ENCODE measurements around the gene RHEB.

RHEB gene

GRCh38 chr7:151477867-151478266 lies 41.8 kb downstream of the RHEB start:
- no peak for DNase-seq (ENCODE audit: low read depth in 2 of 2, low spot score in 1 of 2)

DNA sequence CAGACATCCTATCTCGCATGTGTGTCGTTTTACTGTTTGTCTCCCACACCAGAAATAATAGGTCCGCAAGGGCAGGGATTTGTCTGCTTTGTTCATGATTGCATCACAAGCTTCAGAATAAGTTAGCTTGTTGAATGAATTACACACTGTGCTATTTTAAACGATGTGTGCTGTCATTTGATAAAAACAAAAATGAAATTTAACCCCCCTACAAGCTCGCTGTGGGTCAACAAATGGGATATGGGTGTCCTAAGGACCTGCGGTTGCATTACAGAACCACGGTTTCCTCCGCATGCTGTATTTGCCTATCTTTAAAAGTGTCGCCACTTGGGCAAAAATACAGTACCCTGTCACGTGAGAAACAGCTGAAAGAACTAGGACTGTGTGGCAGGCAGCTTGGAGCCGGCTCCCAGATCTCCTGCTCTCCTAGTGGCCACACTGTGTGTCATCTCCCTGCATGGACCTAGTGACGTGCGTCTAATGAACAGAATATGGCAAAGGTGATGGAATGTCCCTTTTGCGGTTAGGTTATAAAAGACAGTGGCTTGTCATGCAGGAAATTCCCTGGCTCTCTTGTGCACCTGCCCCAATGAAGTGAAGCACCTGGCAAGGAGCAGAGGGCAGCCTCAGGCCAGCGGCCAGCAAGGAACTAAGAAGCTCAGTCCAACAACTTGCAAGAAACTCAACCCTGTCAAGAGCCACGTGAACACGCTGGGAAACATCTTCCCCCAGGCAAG lies 46.9 kb downstream of the RHEB start:
- no peak for DNase-seq (ENCODE audit: low read depth in 2 of 2, low spot score in 1 of 2)

DNA sequence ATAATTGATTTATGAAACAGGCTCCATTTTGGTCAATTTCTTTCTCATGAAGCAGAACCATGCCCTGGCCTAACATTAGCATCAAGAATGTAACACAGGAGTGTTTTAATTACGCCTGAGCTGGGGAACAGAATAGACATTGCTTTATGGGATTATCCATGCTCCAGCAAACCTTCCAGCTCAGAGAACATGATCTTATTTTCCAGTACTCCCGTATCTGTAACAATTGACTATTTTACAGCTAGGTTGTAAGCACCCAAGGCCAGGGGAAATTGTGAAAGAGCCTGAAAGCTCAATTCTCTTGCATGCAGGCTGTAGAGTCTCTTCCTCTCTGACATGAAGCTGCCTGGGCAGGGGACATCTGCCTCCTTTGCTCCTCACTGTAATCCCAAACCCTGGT lies 49.0 kb downstream of the RHEB start:
- DNase-seq (ENCODE audit: low read depth in 2 of 2, low spot score in 1 of 2) = no peak

DNA sequence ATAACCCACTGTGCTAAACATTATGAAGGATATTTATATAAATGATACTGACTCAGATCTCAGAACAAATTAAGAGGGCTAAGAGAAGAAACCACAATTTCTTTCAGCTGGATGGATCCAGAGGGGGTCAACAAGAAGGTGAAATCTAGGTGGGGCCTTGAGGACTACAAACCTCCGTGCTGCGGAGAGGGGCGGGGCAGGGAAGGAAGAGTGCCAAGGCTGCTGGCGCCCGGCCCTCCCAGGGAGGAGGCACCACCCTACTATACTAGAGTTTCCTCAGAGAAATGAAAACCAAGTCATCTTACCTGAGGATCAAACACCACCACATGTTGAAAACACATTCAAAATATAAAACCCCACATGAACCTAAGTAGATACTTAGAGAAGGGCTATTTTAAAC lies 50.4 kb downstream of the RHEB start:
- no peak for DNase-seq (ENCODE audit: low read depth in 2 of 2, low spot score in 1 of 2)

DNA sequence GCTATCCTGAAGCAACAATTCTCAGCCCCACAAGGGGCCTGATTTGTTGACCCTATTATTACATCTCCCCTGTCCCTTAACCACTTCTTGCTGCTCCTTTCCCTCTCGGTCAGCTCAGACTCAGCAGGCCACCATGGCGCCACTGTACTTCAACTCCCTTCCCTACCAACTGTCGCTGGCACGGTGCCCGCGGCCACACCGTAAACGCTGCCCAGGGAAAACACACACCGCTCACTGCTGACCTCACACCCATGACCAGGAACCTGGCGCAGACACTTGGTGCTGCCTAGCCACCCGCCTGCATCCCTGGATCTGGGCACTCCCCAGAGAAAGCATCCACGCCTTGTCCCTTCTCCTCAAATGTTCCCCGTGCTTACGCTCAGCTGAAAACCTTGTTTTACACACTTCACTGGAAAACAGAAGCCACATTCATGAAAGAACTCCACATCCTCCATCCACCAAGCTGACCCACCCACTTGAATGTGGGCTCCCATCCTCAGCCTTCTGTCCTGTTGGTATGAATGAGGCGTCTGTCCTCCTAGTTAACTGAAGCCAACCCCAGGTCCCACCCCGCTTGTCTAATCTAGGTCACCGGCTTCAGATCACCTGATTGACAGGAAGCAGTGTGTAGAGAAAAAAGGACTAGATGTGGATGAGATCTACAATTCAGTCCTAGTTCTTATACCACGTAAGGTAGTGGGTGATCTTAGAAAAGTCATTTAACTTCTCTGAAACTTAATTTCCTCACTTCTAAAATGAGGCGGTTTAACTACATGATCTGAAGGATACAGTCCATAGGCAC lies 51.3 kb downstream of the RHEB start:
- DNase-seq (ENCODE audit: low read depth in 2 of 2, low spot score in 1 of 2) = no peak

GRCh38 chr7:151465169-151465568 lies 54.5 kb downstream of the RHEB start:
- DNase-seq (ENCODE audit: low read depth in 2 of 2, low spot score in 1 of 2) = no peak

- DNase-seq (ENCODE audit: low read depth in 2 of 2, low spot score in 1 of 2) = no peak
These were observed 57.4 kb downstream of the RHEB start for GRCh38 chr7:151462306-151462779.

DNA sequence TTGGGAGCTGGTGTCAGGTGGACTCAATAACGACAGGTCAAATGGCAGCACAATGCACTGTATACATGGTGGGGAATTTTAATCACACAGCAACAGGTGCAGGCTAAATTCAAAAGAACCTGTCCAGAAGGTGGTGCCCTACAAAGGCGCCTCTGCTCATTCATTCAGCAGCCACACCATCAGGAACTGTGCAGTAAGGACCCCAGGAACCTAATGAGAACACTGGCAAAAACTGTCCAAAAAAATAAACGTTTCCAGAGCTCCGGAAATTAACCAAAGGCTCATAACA lies 57.8 kb downstream of the RHEB start:
- no peak for DNase-seq (ENCODE audit: low read depth in 2 of 2, low spot score in 1 of 2)

DNA sequence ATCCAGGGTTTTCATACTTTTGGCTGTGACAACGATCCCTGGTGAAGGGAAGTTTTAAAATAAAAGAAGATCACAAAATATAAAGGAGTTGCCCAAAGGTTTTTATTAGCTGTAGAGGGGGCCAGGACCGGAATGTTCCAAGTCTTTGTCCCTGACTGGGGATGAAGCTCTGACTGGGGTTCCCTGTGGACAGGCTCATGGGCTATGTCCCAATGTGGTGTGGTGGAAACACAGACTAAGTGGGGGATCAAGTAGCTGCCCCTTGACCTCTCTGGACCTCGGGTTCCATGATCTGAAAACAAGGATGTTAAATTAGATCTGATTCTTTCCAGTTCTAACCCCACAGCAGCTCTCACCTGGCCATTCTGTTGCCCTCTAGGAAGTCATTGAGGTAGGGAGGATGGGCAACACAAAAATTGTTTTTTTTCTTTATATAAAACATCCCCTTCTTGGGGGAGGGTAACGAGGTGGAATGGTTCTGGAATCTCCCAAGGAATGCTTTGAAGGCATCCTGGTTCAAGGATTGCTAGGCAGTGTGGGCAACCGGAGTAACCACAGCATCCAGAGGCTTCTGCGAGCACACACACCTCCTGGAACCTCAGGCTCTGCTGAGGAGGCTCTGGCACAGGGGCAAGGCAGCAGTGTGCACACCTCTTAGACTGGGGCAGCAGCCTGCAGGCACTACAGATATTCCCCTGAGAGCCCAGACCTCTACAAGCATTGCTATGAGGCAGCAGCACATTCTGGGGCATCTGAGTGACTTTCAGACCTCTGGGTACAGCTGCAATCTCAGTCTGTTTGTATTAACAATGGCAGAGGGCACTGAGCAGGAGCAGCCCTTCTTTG lies 58.4 kb downstream of the RHEB start:
- DNase-seq (ENCODE audit: low read depth in 2 of 2, low spot score in 1 of 2) = no peak

- no peak for DNase-seq (ENCODE audit: low read depth in 2 of 2, low spot score in 1 of 2)
These were observed 59.2 kb downstream of the RHEB start for GRCh38 chr7:151460474-151460855.

DNA sequence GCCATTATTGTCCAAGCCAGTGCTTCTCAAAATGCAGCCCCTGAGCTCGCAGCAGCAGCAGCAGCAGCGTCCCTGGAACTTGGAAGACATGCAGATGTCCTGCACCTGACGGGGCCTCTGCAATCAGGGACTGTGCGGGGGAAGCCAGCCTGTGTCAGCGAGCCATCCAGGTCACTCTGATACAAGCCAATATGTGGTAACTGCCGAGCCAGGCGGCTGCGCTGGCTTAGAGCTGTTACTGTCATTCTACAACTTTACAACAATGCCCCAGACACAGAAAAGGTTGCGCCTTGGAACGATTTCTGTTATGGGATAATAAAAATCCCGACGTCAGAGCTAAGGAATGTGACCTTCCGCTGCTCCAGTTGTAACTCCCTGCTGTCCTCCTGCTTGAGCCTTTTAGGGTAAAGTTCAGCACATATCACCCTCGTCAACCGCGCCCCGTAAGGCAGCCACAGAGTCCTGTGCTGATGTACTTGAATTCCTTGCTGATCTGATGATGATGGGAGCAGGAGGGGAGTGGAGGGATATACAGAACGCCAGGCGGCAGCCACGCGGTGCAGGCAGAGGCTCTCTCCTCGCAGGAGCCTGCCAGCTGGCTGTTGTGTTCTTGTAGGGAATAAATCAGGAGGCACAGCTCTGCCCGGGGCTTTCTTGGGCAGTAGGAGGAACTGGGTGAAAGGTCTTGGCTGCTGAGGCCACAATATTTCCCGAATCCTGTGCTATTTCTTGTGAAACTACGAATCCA lies 59.8 kb downstream of the RHEB start:
- no peak for DNase-seq (ENCODE audit: low read depth in 2 of 2, low spot score in 1 of 2)

DNA sequence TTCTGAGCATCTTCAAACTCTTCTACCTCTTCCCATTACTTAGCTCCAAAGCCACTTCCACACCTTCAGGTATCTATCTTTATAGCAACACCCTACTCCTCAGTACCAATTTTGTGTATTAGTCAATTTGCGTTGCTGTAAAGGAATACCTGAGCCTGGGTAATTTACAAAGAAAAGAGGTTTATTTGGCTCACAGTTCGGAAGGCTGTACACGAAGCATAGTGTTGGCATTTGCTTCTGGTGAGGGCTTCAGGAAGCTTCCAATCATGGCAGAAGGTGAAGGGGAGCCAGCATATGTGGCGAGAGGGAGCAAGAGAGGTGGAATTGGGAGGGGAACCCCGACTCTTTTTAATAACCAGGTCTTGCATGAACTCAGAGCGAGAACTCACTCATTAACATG lies 62.2 kb downstream of the RHEB start:
- no peak for DNase-seq (ENCODE audit: low read depth in 2 of 2, low spot score in 1 of 2)

DNA sequence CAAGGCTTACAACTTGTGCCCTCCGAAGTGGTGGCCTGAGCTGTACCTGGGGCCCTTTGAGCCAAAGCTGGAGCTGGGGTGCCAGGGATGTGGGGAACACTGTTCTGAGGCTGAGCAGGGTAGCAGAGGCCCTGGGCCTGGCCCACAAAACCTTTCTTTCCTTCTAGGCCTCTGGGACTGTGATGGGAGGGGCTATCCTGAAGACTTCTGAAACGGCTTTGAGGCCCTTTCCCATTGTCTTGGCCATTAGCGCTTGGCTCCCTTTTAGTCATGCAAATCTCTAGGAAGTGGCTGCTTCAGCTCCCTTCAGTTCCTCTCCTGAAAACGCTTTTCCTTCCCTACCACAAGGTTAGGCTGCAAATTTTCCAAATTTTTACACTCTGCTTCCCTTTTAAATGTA lies 62.9 kb downstream of the RHEB start:
- DNase-seq (ENCODE audit: low read depth in 2 of 2, low spot score in 1 of 2) = no peak

DNA sequence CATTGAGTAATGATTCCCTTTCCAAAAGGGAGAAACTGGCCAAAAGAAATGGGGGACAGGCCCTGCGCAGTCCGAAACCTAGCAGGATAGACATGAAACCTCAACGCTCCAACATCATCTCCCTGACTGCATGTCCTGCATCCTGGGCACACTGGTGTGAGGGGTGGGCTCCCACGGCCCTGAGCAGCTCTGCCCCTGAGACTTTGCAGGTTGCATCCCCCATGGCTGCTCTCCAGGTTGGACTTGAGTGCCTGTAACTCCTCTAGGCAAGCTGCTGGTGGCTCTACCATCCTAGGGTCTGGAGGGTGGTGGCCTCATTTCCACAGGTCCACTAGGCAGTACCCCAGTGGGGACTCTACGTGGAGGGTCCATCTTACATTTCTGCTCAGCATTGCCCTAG lies 63.4 kb downstream of the RHEB start:
- no peak for DNase-seq (ENCODE audit: low read depth in 2 of 2, low spot score in 1 of 2)

GRCh38 chr7:151455690-151456089 lies 64.0 kb downstream of the RHEB start:
- no peak for DNase-seq (ENCODE audit: low read depth in 2 of 2, low spot score in 1 of 2)

DNA sequence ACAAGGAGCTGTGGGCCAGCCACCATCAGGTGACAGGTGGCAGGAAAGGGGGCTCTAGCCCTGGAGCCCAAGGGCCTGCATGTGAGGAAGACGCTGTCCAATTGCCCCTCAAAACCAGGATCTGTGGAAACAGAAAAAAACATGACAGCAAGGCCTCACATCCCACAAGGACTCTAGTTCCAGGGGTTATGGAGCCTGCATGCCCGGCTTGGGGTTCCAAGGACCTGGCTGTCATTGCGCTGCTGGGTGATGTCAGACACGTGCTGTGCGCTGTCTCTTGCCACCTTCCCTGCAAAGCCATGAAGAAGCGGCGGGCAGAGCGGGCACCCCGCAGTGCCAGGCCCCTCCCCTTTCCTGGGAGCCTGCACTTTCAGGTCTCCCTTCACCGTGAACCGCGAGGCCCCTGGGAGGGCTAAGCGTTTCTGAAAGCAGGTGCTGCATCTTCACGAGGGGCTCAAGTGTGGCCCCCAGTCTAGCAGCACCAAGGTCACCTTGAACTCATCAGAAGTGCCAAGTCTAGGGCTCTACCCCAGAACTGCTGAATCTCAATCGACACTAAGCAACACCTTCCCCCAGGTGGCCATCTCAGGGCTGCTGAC lies 64.7 kb downstream of the RHEB start:
- no peak for DNase-seq (ENCODE audit: low read depth in 2 of 2, low spot score in 1 of 2)

DNA sequence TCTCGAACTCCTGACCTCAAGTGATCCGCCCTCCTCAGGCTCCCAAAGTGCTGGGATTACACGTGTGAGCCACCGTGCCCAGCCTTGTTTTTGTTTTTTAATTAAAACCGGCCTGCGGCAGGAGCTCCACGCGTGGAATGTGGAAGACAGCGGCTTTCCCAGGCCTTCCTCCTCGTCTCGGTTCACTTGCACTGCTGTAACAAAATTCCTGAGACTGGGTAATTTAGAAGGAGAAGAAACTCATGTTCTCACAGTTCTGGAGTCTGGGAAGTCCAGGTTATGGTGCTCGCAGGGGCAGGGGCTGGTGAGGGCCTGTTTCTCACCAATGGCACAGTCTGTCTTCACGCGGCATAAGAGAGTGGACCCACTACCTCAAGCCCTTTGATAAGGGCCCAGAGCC lies 65.4 kb downstream of the RHEB start:
- no peak for DNase-seq (ENCODE audit: low read depth in 2 of 2, low spot score in 1 of 2)

DNA sequence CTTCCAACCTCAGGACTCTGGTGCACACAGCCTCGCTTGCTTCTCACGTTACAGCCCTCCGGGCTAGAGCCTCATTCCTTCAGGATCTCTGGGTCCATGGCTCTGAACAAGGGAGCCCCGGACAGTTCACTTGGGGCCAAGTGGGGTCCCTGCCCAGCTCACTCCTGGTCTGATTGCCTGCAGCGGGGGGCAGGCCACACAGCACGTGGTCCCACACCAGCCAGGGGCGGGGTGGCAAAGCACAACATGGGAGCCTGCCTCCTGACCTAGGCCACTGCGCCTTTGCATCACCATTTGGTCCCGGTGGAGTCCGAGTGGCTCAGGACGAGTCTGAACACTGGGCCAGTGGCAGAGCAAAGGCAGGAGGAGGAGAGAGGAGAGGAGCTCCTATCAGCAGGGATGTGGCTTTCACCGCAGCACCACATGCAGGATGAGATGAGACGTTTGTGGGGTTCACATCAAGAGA lies 66.3 kb downstream of the RHEB start:
- no peak for DNase-seq (ENCODE audit: low read depth in 2 of 2, low spot score in 1 of 2)

GRCh38 chr7:151452680-151453325 lies 66.9 kb downstream of the RHEB start:
- no peak for DNase-seq (ENCODE audit: low read depth in 2 of 2, low spot score in 1 of 2)

All from stimulated activated CD8-positive, alpha-beta memory T cell treated with anti-CD3 and anti-CD28 coated beads, Interleukin-4, amount 100 ng/mL, for 4 hours (primary cell).